GM13976 (cell line): Measurements from ENCODE around the gene CXorf58.
A peak's percentile ranks its signal among the peaks of the same experiment; 100 is the strongest.
"Not testable (repeated sequence)": the region's sequence is repeated elsewhere in the genome, so short reads cannot be mapped to it uniquely, and the experiment has no call there.

ENCODE experiments used
- DNase-seq: peaks from one replicate; pipeline ENCODE4 v3.0.0; 2012; ENCODE audit warnings: low spot score
- CTCF ChIP-seq: IDR thresholded peaks from 2 replicates; pipeline ENCODE4 v1.5.1; 2012; ENCODE audit warnings: borderline replicate concordance, mild to moderate bottlenecking; ENCODE audit not compliant: insufficient read depth; ENCODE audit errors: extremely low read depth, missing control alignments, control extremely low read depth
- in situ Hi-C: fragments of 300-500 bp; cut with MboI; formaldehyde crosslinking; loops from one replicate; pipeline ENCODE4 v1.12.0; 2022; ENCODE audit warnings: low sequenced_read_pairs, mixed read lengths, inconsistent platforms; ENCODE audit not compliant: unreplicated experiment

Gene CXorf58

GRCh38 chrX:23952984-23953907 is 45.4 kb downstream of the CXorf58 start:
- in situ Hi-C loops = no loop called here
- no peak for TF ChIP-seq CTCF
- peak; percentile 64 for DNase-seq

GRCh38 chrX:23953908-23954269 is 46.1 kb downstream of the CXorf58 start:
- no peak for DNase-seq
- in situ Hi-C loops = no loop called here
- no peak for TF ChIP-seq CTCF

- no peak for DNase-seq
- in situ Hi-C loops = no loop called here
- TF ChIP-seq CTCF = no peak
Observed at GRCh38 chrX:23954396-23954795, 46.6 kb downstream of the CXorf58 start.

GRCh38 chrX:23959781-23960180 is 52.0 kb downstream of the CXorf58 start:
- DNase-seq = no peak
- in situ Hi-C loops = no loop called here
- no peak for TF ChIP-seq CTCF

GRCh38 chrX:23964191-23964590 is 56.4 kb downstream of the CXorf58 start:
- TF ChIP-seq CTCF = no peak
- no peak for DNase-seq
- in situ Hi-C loops = no loop called here

GRCh38 chrX:23965630-23966029 is 57.8 kb downstream of the CXorf58 start:
- in situ Hi-C loops, DNase-seq: not testable (repeated sequence)

GRCh38 chrX:23978491-23978890 is 70.7 kb downstream of the CXorf58 start:
- TF ChIP-seq CTCF = no peak
- in situ Hi-C loops = no loop called here

More at GRCh38 chrX:23978491-23978890, 70.7 kb downstream of the CXorf58 start:
- no peak for DNase-seq
